ENCODE data around the gene MAP2. TPM values are rescaled to one million over a fixed set of nuclear protein-coding genes. Genes with fewer than 3 reads are reported as not detected.
A peak's percentile ranks its signal among the peaks of the same experiment; 100 is the strongest.

The MAP2 gene
- total RNA-seq, 4 donors from 2014 or later: 73.8 to 211 (median 122) TPM

DNA sequence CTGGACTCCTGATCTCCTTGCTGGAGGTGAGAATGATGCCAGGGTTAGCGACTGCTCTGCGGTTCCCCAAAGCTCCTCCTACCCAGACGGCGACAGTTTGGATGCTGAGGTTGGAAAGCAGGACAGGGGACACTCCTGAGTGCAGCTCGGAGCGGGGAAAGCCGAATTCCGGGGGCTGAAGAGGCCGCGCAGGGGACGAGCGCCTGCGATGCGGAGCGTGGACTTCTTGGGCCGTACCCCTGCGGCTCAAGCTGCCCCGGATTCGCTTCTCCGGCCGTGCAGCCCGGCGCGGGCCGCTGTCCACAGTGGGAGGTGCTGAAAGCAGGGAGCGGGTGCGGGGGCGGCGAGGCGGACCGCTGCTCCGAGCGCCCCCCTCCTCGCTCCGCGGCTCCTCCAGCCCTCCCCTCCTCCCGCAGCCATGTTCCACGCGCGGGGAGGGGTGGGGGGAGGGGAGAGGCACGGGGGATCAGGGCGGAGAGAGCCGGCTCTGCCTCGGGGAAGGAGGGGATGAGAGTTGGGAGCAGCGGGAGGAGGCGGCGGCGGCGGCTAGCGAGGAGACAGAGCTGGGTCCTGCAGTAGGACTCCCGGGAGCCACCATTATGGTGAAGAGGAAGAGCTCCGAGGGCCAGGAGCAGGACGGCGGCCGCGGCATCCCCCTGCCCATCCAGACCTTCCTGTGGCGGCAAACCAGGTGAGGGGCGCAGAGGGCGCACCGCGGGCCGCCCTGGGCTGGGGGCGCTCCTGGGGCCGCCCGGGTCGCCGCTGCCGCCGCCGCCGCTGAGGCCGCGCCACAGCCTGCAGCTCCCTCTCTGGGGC lies 347.8 kb downstream of the MAP2 start, which contains the start of gene UNC80:
TSS of gene UNC80 (plus strand) at position 359 of the 816 bp plus-strand sequence. CDS start at position 600, 241 bp downstream.
- Histone ChIP-seq H3K27ac (no peak within 1 kb of the TSS), H3K36me3 (no peaks in the 10 kb centered on the region), H3K9me3 (no peaks in the 10 kb centered on the region), H3K4me1 (no peaks in the 10 kb centered on the region), H3K27me3 (no peaks in the 10 kb centered on the region), H3K4me3 (replicated peaks in 1 of 3) (peak within 1 kb of the TSS in 1 of 3 donors; percentile 20)
- no peak for TF ChIP-seq POLR2A (IDR thresholded peaks at IDR 0.05)
- TF ChIP-seq CTCF (IDR thresholded peaks at IDR 0.05): no peak
- DNase-seq: peak; percentile 80 to 85
- intact Hi-C loops (cut with DNase I): no loop called here
- 1 to 3% methylated on average over 34 to 52 of the region's 73 CpGs for WGBS, 2 donors

DNA sequence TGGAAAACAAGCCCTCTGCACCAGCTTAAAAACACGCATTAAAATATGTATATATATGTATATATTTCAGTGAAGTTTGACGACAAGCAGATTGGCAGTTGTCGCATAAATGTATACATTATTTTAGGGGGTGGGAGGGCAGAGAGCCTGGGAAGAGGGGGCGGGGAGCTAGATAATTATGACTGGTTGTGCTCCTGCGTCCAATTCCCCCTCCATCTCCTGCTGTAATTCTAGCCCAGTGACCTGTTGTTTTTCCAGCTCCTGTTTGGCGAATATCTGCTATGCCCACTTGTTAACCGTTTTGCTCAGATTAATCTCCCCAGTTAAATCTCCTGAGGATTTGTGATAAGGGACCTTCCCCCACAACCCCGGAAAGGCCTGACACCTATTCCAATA lies 348.4 kb downstream of the MAP2 start:
- intact Hi-C loops (cut with DNase I): no loop called here
- Histone ChIP-seq H3K27me3 (no peaks in the 10 kb centered on the region), H3K27ac (no peak overlapping the region), H3K36me3 (no peaks in the 10 kb centered on the region), H3K9me3 (no peaks in the 10 kb centered on the region), H3K4me1 (no peaks in the 10 kb centered on the region), H3K4me3 (replicated peaks in 1 of 3) (no peak overlapping the region)
- TF ChIP-seq POLR2A (IDR thresholded peaks at IDR 0.05) (no peak), CTCF (IDR thresholded peaks at IDR 0.05) (no peak)
- no peak for DNase-seq
- 13 to 17% methylated on average over 8 of the region's 8 CpGs for WGBS, 2 donors

DNA sequence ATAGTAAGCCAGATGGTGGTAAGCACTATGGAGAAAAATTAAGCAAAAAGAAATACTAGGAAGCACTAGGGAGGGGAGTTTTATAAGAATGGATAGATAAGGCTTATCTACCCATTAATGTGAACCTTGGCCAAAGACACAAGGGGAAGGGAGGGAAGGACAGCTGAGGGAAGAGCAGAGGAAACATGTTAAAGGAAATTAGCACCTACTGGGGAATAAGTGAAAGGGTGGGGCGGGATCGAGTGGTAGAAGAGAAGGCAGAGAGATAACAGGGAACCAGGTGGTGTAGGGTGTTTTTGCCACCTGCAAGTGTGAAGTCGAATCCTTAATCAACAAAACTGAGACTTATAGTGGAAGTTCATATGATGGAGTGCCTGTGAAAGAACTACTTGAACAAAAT lies 349.5 kb downstream of the MAP2 start:
- no peak for TF ChIP-seq POLR2A (IDR thresholded peaks at IDR 0.05)
- TF ChIP-seq CTCF (IDR thresholded peaks at IDR 0.05): no peak
- WGBS, 2 donors: 33 to 38% methylated on average over 3 of the region's 3 CpGs
- Histone ChIP-seq H3K9me3 (no peaks in the 10 kb centered on the region), H3K27me3 (no peaks in the 10 kb centered on the region), H3K36me3 (no peaks in the 10 kb centered on the region), H3K4me3 (replicated peaks in 1 of 3) (no peak overlapping the region), H3K4me1 (no peaks in the 10 kb centered on the region), H3K27ac (no peak overlapping the region)
- intact Hi-C loops (cut with DNase I): no loop called here
- no peak for DNase-seq

Small RNAs within 50 kb of the gene (small RNA-seq; reads per million reads assigned to genes)
- gene RNA5SP118: not detected
